ENCODE results near the gene RUSF1. TPM values are rescaled to one million over a fixed set of nuclear protein-coding genes. Genes with fewer than 3 reads are reported as not detected.
A peak's percentile ranks its signal among the peaks of the same experiment; 100 is the strongest.
"Not testable (repeated sequence)": the region's sequence is repeated elsewhere in the genome, so short reads cannot be mapped to it uniquely, and the experiment has no call there.

Gene RUSF1
- total and polyA plus RNA-seq, 5 experiments from 2014 or later = 15.3 to 110 (median 28.6) TPM

DNA sequence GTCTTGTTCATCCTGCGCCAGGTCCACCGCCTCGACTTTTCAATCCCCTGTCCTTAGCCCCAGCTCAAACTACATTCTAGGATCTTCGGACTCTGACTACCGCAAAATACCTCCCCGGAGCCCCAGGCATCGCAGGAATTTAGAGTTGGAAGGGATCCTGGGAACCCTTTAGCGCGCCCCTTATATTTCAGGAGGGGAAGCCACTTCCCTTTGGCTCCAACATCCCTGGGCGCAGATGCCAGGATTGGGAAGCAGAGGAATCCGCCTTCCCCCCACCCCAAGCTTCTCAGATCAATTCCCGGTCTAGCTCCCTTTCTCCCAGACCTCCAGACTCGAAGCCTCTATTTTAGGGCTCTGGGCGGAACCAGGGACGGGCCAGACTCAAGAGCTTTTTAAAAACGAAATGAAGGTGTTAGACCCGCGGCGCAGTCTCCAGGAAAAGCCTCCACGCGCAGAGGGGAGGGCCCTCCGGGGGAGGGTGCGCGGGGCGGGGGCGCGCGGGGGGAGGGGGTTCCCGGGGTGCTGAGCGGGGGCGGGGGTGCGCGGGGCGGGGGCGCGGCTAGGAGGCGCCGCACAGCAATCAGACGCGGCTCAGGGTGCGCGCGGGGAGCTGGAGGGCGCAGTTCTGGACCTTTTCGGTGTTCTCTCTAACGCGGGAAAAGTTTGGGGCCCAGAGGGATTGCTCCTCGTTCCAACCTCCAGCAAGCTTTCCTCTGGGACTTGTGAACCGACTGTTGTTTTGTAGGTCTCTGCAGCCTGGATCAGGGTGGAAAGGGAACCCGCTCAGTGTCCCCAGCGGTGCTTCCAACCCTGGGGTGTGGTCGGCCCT is 21.1 kb upstream of the RUSF1 start:
- H3K4me3 Mint-ChIP-seq = peak overlapping the region; percentile 24 to 78 (median 48)

DNA sequence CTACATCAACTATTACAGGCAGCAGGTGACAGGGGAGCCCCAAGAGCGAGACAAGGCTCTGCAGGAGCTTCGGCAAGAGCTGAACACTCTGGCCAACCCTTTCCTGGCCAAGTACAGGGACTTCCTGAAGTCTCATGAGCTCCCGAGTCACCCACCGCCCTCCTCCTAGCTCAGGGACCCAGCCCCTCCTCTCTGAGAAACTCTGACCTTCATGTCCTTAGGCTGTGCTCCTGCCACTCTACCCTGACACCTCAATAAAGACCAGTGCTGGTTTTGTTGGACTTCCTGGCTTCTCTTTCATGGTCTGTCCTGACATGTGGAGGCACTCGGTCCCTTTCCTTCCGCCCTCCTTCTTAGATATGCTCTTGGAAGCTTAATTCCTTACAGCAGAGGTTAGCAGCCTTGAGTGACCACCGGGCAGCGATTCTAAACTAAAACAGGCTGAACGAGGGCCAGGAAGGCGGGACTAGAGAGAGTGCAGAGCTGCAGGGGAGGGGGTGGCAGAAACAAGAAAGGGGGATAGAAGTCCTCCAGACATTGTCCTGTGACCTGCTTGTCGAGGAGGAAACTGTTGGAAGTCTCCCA is 20.4 kb upstream of the RUSF1 start:
- Mint-ChIP-seq H3K27ac (peak overlapping the region in 2 of 10 donors; percentile 56 to 60), H3K36me3 (no peaks in the 10 kb centered on the region), H3K4me1 (peaks cover 2 to 19% (median 10%) of the 10 kb centered on the region in 4 donors), H3K9me3 (no peaks in the 10 kb centered on the region), H3K4me3 (peak overlapping the region in 9 of 10 donors; percentile 12 to 78 (median 44)), H3K27me3 (peaks cover 8 to 29% (median 16%) of the 10 kb centered on the region in 5 donors)
- DNase-seq (no peak), ATAC-seq (no peak)
- POLR2A ChIA-PET = no interaction called here

More for the DNA sequence above, 21.1 kb upstream of the RUSF1 start:
- POLR2A ChIA-PET = no interaction called here
- Mint-ChIP-seq H3K36me3 (no peaks in the 10 kb centered on the region), H3K27ac (no peak overlapping the region), H3K27me3 (peaks cover 9 to 33% (median 18%) of the 10 kb centered on the region in 5 donors), H3K4me1 (peaks cover 2 to 19% (median 10%) of the 10 kb centered on the region in 4 donors), H3K9me3 (no peaks in the 10 kb centered on the region)
- DNase-seq (peak in 1 of 10 donors; percentile 17), ATAC-seq (peak; percentile 33 to 40)

DNA sequence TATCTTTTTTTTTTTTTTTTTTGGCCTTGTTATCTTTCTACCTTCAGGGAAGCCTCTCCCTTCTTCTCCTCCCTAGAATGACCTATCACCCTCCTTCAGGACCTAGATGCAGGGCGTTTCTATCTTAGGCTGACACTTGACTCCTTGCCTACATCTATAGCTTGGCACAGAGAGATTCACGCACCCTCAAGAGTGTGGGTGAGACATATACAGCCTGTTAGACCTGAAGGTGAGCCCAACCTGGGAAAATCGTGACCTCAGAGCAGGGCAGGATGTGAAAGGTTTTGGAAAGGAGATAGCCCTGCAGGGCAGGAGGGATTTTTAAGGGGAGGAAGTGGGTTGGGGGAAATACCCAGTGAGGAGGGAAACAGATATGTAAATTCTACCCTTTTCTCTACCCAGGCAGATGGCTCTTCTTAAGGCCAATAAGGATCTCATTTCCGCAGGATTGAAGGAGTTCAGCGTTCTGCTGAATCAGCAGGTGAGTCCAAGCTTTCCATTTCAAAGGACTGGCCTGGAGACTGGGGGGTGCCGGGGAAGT is 19.6 kb upstream of the RUSF1 start, which contains the start of gene AHSP:
TSS of gene AHSP (plus strand) at position 167 of the 541 bp plus-strand sequence. CDS start at position 407, 240 bp downstream.
- Mint-ChIP-seq H3K36me3 (no peaks in the 10 kb centered on the region), H3K4me1 (peaks cover 2 to 19% (median 10%) of the 10 kb centered on the region in 4 donors), H3K27me3 (peaks cover 8 to 25% (median 14%) of the 10 kb centered on the region in 5 donors), H3K9me3 (no peaks in the 10 kb centered on the region), H3K27ac (peak within 1 kb of the TSS in 3 of 10 donors; percentile 56 to 60 (median 57)), H3K4me3 (peak within 1 kb of the TSS in 5 of 10 donors; percentile 42 to 55 (median 49))
- POLR2A ChIA-PET = no interaction called here
- ATAC-seq (no peak), DNase-seq (no peak)

DNA sequence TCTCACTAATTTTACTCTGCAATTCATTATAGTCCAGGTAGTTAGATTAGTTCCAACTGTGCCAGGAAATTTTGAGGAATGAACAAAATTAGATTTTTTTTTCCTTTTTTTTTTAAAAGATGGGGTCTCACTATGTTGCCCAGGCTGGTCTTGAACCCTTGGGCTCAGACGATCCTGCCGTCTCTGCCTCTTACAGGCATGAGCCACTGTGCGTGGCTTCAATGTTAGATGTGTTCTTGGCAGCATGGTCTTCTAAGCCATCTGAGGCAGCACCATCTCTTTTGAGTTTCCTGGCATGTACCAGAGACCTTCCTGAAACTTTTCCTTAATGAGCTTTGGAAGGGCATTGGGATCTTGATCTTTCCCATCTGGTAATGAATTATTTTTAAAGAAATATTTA is 16.9 kb upstream of the RUSF1 start:
- Mint-ChIP-seq H3K36me3 (no peaks in the 10 kb centered on the region), H3K4me1 (peaks cover 2 to 19% (median 10%) of the 10 kb centered on the region in 4 donors), H3K27ac (no peak overlapping the region), H3K9me3 (no peaks in the 10 kb centered on the region), H3K4me3 (no peak overlapping the region), H3K27me3 (peaks cover 8 to 24% (median 14%) of the 10 kb centered on the region in 5 donors)
- DNase-seq (no peak), ATAC-seq (no peak)
- POLR2A ChIA-PET = interaction anchor here (0.7 kb wide), 1 partner anchor 59 kb away, joined by 3 read pairs; no protein-coding TSS in a partner anchor

DNA sequence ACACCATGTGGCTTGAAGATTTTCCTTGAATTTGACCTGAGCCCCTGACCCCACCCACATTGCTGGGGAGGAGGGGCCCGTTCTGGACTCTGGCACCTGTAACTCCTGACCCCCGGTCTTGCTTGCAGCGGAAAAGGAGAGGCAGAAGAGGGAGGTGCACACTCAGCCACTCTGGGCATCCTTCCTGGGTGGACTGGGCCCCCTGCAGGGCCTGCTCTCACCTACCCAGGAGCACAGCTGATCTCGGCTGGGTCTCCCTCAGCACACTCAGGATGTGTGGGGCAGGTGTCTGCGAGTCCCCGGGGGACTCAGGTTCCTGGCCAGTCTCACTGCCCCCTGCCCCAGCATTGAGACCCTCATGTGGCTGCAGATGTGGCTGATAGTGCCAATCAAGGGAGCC is 15.6 kb upstream of the RUSF1 start:
- Mint-ChIP-seq H3K4me1 (peaks cover 2 to 13% (median 3%) of the 10 kb centered on the region in 4 donors), H3K27me3 (peaks cover 8 to 15% (median 9%) of the 10 kb centered on the region in 5 donors)
- ATAC-seq, DNase-seq, H3K4me3 Mint-ChIP-seq, H3K27ac Mint-ChIP-seq, H3K9me3 Mint-ChIP-seq, H3K36me3 Mint-ChIP-seq: not testable (repeated sequence)
- POLR2A ChIA-PET = interaction anchor here (1.0 kb wide), 1 partner anchor 16 kb away, joined by 3 read pairs; the partner anchor contains the start of gene RUSF1

DNA sequence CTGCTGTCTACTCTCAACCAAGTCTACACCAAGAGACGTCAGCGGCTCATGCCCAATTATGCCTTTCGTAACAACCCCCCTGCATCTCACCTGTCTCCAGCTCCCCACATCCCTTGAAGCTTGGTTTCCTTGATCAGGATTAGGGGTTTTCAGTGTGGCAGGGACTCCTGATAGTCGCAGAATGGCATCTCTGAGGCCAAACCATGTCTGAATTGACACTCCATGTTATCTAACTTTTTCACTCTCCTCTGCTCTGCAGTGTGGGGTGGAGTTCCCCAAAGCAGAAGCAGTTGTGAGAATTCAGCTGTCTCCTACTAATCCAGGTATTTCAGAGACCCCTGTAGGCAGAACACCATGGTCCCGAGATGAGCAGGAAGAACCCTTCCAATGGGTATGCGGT is 13.9 kb upstream of the RUSF1 start:
- Mint-ChIP-seq H3K27me3 (peaks cover 0 to 1% (median 0%) of the 10 kb centered on the region in 5 donors), H3K9me3 (peaks cover 0 to 9% (median 0%) of the 10 kb centered on the region in 9 donors), H3K36me3 (no peaks in the 10 kb centered on the region), H3K4me3 (no peak overlapping the region), H3K4me1 (no peaks in the 10 kb centered on the region), H3K27ac (no peak overlapping the region)
- POLR2A ChIA-PET = no interaction called here
- DNase-seq = no peak
- ATAC-seq = no peak

DNA sequence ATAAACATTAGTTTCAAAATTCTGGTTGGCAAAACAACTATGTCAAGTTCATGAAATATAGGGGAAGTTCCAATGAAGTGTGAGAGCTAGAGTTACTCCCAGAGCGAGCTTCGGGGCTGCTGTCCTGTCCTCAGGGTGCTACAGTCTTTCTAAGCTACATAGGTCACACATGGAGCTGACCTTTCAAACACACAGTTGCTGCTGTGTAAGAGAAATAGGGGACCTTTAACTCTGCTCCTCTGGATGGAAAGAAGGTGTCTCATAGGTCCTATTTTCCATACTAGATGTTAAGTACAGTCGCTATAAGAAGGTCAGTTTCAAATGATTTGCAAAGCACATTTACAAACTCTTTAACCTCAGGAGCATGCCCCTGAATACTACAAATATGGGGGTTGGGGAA is 13.2 kb upstream of the RUSF1 start:
- H3K27ac Mint-ChIP-seq = no peak overlapping the region
- ATAC-seq (no peak), DNase-seq (no peak)
- H3K9me3 Mint-ChIP-seq = peaks cover 0 to 9% (median 0%) of the 10 kb centered on the region in 9 donors
- no peak overlapping the region for H3K4me3 Mint-ChIP-seq
- H3K36me3 Mint-ChIP-seq = no peaks in the 10 kb centered on the region
- H3K4me1 Mint-ChIP-seq = no peaks in the 10 kb centered on the region
- H3K27me3 Mint-ChIP-seq = peaks cover 0 to 2% (median 0%) of the 10 kb centered on the region in 5 donors
- POLR2A ChIA-PET = interaction anchor here (1.5 kb wide), 1 partner anchor 13 kb away, joined by 3 read pairs; the partner anchor contains the start of gene RUSF1

DNA sequence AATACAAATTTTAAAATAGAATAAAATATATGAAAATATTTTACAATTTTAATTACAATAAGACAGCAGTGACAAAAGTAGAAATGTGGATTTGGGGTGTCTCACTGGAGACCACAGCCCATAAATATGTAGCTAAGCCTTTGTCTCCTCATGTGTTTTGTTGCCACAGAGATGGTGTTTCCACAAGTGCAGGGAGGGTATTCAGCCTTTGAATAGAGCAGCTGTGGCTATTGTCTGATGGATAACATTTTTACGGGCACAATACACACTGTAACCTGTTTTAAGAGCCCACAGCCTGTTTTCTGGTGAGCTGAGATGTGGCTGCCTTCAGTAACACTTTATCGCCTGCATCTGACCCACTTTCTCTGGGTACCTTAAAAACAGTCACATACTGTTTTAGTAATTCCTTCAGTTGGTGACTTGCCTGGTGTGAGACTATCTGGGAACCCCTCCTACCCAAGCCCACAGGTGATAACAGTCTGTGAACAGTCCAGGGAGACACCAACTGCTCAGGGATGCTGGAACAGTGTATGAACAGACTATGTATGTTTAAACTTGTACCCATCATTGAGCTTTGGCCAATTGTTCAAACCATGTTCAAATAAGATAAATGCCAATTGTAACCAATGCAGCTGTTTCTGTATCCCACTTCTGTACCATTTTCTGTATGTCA is 11.7 kb upstream of the RUSF1 start:
- Mint-ChIP-seq H3K4me1 (no peaks in the 10 kb centered on the region), H3K27ac (no peak overlapping the region), H3K4me3 (no peak overlapping the region), H3K27me3 (peaks cover 0 to 2% (median 0%) of the 10 kb centered on the region in 5 donors), H3K9me3 (peaks cover 0 to 12% (median 0%) of the 10 kb centered on the region in 9 donors), H3K36me3 (no peaks in the 10 kb centered on the region)
- ATAC-seq (no peak), DNase-seq (no peak)
- POLR2A ChIA-PET = interaction anchor here (1.5 kb wide), 1 partner anchor 11 kb away, joined by 3 read pairs; the partner anchor contains the start of gene RUSF1

DNA sequence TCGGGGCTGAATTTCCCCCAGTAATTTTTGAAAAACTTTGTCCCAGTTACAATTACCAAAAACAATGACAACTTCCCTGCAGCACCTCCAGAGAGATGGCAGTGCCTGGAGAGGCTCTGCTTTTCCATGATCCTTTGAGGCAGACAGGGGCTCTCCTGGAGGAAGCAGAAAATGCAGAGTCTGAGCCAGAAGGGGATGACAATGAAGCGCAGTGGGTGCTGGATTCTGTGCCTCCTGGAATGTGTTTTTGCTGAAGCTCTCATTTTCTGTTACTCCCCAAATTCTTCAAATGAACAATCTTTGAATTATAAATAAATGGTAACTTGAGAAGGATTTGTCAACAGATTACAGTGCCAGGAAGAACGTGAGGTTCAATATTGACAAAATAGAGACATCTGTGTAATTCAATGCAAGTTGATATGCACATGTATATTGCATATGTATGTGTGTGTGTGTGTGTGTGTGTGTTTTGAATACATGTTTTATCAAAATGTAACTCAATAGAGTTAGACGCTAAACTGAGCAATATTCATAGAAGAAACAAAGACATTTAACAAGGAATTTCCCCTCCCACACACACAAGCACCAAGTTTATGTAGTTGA is 9.7 kb upstream of the RUSF1 start:
- peaks cover 0 to 6% (median 1%) of the 10 kb centered on the region in 4 donors for H3K4me1 Mint-ChIP-seq
- H3K9me3 Mint-ChIP-seq = peaks cover 0 to 12% (median 0%) of the 10 kb centered on the region in 9 donors
- H3K27me3 Mint-ChIP-seq = peaks cover 0 to 2% (median 0%) of the 10 kb centered on the region in 5 donors
- H3K4me3 Mint-ChIP-seq = no peak overlapping the region
- ATAC-seq (no peak), DNase-seq (no peak)
- POLR2A ChIA-PET = no interaction called here
- no peaks in the 10 kb centered on the region for H3K36me3 Mint-ChIP-seq
- H3K27ac Mint-ChIP-seq = no peak overlapping the region

DNA sequence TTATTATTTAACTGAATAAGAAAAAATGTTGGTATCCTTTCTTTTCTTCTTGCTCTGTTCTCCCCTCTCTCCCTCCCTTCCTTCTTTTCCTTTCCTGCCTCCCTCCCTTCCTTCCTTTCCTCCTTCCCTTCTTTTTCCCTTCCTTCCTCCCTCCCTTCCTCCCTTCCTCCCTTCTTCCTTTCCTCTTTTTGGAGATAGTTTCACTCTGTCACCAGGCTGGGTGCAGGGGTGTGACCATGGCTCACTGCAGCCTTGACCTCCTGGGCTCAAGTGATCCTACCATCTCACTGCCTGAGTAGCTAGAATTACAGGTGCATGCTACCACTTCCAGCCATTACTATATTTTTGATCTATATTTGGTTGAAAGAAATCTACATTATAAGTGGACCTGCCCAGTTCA is 5.7 kb upstream of the RUSF1 start:
- Mint-ChIP-seq H3K36me3 (no peaks in the 10 kb centered on the region), H3K4me1 (peaks cover 14 to 28% (median 19%) of the 10 kb centered on the region in 4 donors), H3K9me3 (peaks cover 0 to 12% (median 0%) of the 10 kb centered on the region in 9 donors), H3K27me3 (peaks cover 0 to 2% (median 0%) of the 10 kb centered on the region in 5 donors), H3K4me3 (no peak overlapping the region), H3K27ac (peak overlapping the region in 2 of 10 donors; percentile 9 to 84)
- no peak for ATAC-seq
- no peak for DNase-seq
- POLR2A ChIA-PET = no interaction called here

DNA sequence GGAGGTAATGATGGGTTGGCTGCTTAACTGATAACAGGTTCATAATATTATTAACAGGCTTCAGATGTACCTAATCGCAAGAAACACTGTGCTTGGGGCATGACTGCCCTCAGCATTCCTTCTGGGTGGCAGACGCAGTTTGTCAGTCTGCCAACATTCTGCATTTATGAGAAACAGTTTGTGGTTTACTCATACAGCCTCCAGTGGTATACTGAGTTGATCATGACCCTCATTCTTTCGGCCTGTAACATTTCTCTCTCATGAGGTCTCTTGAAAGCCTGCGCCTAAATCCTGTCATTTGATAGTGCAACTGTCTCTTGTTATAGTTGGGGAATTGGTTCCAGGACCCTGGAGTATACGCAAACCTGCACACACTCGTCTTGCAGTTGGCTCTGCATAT is 4.9 kb upstream of the RUSF1 start:
- peaks cover 0 to 11% (median 0%) of the 10 kb centered on the region in 9 donors for H3K9me3 Mint-ChIP-seq
- peaks cover 0 to 2% (median 0%) of the 10 kb centered on the region in 5 donors for H3K27me3 Mint-ChIP-seq
- H3K4me3 Mint-ChIP-seq = no peak overlapping the region
- ATAC-seq (no peak), DNase-seq (no peak)
- peaks cover 14 to 34% (median 24%) of the 10 kb centered on the region in 4 donors for H3K4me1 Mint-ChIP-seq
- H3K36me3 Mint-ChIP-seq = no peaks in the 10 kb centered on the region
- no peak overlapping the region for H3K27ac Mint-ChIP-seq
- POLR2A ChIA-PET = no interaction called here
